ENCODE results near the gene PDE8A.

The PDE8A gene, protein sequence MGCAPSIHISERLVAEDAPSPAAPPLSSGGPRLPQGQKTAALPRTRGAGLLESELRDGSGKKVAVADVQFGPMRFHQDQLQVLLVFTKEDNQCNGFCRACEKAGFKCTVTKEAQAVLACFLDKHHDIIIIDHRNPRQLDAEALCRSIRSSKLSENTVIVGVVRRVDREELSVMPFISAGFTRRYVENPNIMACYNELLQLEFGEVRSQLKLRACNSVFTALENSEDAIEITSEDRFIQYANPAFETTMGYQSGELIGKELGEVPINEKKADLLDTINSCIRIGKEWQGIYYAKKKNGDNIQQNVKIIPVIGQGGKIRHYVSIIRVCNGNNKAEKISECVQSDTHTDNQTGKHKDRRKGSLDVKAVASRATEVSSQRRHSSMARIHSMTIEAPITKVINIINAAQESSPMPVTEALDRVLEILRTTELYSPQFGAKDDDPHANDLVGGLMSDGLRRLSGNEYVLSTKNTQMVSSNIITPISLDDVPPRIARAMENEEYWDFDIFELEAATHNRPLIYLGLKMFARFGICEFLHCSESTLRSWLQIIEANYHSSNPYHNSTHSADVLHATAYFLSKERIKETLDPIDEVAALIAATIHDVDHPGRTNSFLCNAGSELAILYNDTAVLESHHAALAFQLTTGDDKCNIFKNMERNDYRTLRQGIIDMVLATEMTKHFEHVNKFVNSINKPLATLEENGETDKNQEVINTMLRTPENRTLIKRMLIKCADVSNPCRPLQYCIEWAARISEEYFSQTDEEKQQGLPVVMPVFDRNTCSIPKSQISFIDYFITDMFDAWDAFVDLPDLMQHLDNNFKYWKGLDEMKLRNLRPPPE

DNA sequence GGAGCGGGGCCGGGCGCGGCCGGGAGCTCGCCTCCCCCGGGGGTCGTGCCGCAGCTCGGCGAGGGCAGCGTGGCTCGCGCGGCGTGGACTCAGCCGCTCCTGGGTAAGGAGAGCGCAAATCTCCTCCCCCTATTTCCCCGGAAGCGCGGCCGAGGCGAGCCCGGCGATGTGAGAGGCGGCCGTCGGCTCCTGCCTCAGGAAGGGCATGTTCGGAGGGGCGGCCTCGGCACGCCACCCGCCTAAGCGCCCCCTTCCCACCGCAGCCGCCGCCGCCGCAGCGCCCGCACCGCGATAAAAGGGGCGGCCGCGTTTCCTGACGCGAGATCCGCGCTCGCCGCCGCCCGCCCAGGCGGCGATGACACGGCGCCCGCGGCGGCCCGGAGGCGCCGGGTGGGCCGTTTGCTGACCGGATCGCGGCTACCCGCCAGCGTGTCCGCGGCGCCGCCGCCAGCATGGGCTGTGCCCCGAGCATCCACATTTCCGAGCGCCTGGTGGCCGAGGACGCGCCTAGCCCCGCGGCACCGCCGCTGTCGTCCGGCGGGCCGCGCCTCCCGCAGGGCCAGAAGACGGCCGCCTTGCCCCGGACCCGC lies at the start of gene PDE8A:
Gene PDE8A (plus strand): TSS at position 146 of the 590 bp plus-strand sequence. CDS start 307 bp downstream, at position 453.
- DNase-seq (ENCODE audit: low spot score) = no peak

DNA sequence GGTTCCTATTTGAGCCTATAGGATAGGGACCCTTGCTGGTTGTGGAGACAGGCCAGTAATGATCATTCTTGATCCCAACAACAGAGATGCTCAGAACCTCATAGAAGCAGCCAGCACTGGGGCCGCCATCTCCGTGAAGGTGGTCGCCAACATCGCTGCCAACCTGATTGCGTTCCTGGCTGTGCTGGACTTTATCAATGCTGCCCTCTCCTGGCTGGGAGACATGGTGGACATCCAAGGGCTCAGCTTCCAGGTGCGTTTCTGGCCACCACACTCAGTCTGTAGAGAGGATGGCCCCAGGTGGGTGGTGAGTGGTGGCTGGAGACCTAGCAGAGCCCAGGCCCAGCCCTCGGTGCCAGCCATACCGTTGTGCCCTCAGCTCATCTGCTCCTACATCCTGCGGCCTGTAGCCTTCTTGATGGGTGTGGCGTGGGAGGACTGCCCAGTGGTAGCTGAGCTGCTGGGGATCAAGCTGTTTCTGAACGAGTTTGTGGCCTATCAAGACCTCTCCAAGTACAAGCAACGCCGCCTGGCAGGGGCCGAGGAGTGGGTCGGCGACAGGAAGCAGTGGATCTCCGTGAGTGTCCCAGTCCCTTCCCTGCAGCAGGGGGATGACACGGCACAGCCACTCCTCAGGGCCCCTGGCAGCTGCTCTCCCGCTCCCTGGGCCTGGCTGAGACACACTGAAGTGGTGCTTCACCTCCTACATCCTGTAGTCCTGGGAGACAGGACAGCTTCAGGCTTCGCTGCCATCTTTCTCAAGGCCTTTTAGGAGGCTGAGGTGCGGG lies 46.5 kb upstream of the PDE8A start:
- no peak for DNase-seq (ENCODE audit: low spot score)

- peak; percentile 51 for DNase-seq (ENCODE audit: low spot score)
Measured at GRCh38 chr15:84937144-84937543, 44.5 kb upstream of the PDE8A start.

DNA sequence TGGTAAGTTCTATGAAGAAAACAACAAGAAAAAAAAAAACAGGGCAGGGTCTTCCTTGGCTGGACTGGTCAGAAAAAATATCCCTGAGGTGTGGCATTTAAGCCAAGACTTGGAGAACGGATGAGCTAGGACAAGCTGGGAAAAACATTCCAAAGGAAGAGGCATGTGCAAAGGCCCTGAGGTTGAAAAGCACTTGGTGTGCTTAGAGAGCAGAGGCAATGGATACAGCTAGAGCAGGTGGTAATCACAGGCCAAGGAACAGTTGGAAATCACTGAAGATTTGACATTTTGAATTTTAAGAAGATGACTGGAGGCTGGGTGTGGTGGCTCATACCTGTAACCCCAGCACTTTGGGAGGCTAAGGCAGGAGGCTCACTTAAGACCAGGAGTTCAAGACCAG lies 42.9 kb upstream of the PDE8A start:
- DNase-seq (ENCODE audit: low spot score) = no peak

- DNase-seq (ENCODE audit: low spot score) = no peak
Measured at GRCh38 chr15:84940399-84940798, 41.3 kb upstream of the PDE8A start.

GRCh38 chr15:84942456-84942855 lies 39.2 kb upstream of the PDE8A start:
- no peak for DNase-seq (ENCODE audit: low spot score)

GRCh38 chr15:84944311-84944710 lies 37.3 kb upstream of the PDE8A start:
- DNase-seq (ENCODE audit: low spot score) = no peak

- no peak for DNase-seq (ENCODE audit: low spot score)
Measured at GRCh38 chr15:84944861-84945260, 36.8 kb upstream of the PDE8A start.

GRCh38 chr15:84946772-84947489 lies 34.7 kb upstream of the PDE8A start:
- DNase-seq (ENCODE audit: low spot score) = no peak

DNA sequence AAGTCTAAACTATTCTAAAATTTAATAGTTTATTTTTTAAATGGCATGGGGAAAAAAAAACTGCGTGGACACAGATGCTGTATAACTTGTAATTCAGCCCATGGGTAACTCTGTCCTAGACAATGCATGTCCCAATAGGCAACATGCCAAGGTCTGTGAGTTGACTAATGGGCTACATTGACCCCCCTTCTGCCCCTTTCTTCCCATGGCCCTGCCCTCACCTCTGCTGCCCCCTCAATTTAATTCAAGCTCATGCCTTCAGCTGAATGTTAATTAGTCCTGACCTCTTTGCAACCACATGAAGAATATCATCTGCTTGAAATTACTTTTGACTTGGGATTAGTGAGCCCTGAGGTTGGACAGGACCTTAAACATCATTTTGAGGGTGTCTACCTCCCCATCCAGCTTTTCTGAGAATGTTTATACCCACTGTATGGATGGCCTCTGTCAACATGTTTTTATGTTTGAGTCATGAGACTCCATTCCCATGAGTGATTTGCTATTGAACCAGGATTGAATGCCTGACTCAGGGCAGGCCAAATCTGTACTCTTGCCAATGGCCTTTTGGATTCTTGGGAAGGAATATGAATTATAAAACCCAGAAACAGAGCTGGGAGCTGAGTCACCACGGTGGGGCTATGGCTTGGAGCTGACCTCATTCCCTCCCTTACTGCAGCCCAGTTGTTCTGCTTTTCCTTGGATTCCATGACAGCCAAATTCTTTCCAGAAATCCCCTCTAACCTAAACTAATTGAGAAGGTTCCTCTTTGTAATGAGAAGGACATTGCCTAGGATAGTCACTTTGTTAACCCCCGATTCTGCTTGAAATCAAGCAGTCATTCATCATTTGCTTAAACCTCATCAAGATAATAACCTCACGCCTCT lies 33.5 kb upstream of the PDE8A start:
- no peak for DNase-seq (ENCODE audit: low spot score)

- DNase-seq (ENCODE audit: low spot score) = no peak
Measured at GRCh38 chr15:84949043-84949442, 32.6 kb upstream of the PDE8A start.

DNA sequence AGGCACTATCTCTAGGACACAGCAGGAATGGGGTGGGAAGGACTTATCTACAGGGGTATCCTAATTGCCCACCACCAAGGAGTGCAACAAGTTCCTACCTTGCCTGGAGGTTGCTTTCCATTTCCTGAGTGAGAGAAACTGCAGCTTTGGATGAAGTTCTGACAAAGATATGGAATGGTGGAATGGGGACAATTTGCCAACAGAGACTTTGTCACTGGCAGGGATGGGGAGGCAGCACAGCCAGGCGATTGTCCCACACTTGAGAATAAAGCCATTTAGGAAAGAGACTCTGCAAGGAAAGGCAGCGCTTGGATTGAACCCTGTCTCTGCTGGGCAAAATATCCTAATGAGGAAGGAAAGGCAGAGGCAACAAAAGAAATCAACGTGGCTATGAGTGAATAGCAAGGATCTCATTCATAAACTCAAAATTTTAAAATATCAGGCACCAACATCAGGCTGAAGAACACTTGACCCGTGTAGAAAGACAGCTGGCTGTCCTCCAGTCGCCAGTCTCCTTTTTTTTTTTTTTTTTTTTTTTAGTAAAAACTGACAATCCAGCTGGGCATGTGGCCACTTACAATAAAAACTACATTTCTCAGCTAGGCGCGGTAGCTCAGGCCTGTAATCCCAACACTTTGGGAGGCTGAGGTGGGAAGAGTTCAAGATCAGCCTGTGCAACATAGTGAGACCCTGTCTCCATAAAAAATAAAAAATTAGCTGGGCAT lies 31.6 kb upstream of the PDE8A start:
- DNase-seq (ENCODE audit: low spot score) = no peak

DNA sequence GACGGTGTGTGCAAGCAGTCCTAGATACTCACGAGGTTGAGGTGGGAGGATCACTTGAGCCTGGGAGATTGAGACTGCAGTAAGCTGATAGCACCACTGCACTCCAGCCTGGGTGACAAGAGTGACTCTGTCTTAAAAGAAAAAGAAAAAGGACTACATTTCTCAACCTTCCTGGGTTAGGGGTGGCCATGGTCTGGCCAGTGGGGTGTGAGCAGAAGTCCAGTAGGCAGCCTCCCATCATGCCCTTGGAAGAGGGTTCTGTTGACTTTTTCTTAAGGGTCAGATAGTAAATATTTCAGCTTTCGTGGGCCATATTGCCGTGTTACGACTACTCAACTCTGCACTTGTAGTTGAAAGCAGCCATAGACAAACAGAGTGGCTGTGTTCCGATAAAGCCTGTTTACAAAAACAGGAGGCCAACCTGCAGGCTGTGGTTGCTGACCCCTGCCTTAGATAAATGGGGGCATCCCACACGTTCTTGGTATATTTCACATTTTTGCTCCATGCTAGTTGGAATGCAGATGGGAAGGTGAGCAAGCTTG lies 31.0 kb upstream of the PDE8A start:
- DNase-seq (ENCODE audit: low spot score) = no peak

DNA sequence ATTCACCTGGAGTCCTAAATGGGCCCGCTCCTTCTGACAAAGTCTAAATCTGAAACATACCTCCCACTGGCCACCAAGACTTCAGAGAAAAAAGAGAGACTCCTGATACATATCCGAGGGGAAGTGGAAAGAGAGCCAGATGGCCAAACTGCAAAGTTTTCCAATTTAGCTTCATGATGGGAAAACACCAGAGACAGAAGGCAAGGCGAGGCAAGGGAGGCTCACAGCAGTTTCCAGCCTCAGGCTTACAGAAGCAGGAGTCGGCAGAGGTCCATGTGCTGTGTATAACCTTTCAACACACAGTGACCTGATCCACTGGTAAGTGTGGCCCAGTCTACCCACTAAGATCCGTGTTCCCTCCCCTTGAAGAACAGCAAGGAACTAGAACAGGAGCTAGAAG lies 29.9 kb upstream of the PDE8A start:
- no peak for DNase-seq (ENCODE audit: low spot score)

DNA sequence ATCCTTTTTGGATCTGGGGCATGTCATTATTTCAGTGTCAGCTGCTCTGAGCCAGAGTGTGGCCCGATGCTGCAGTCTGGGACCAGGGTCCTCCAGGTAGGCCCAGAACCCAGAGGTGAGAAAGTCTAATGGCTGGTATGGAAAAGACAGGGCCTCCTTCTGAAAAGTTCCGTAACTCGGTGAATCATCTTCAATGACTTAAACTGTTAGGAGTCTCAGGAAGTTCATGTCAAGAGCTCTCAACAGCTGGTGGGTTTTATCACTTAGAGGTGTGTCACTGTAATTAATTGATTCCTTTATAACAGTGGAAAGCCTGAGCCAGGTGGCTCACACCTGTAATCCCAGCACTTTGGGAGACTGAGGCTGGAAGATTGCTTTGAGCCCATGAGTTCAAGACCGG lies 28.5 kb upstream of the PDE8A start:
- DNase-seq (ENCODE audit: low spot score) = no peak

DNA sequence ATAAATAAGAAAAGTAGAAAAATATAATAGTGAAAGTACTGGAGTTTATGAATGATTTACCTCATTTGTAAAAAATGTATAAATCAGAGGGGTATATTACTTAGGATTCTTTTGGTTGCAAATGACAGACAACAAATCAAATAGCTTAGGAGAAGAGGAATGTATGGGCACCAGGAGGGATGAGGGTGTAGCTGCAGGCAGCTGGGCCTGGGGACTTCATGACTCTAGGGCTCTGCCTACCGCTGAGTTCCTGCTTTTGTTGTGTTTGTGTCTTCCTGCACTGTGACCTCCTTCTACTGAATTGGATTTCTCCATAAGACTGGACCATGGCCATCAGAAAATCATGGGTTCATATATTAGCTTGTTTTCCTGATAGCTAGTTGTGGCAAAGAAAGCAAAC lies 27.9 kb upstream of the PDE8A start:
- no peak for DNase-seq (ENCODE audit: low spot score)

DNA sequence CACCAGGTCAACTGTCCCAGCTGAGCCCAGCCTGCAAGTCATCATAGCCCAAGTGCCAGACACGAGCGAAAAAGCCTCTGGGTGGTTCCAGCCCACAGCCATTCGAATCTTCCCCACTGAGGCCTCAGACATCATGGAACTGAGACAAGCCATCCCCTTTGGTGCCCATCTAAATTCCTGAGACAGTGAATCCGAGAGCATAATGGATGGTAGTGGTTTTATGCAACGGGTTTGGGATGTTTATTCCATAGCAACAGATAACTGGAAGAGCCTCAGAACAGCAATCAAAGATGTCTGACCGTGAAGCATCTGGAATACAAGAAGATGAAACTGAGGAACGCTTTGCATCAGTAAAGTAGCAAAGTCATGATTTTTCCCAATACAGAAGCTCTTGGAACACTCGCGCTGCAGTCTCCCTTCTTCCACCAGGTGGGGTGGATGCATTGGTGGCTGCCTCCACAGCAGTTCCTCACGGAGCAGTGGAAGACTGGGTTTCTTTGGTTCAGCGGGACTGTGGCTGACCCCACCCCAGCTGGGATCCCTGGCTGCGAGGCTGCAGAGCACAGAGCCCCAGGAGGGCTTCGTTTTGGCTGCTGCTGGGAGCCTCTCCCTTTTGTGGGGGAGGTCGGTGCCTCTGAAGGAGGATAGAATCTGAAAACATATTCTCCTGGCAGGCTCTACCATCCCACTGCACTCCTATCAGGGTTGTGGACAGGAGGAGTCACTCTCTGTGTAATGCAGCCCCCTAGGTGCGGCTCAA lies 26.4 kb upstream of the PDE8A start:
- peak; percentile 59 for DNase-seq (ENCODE audit: low spot score)

- DNase-seq (ENCODE audit: low spot score) = no peak
Measured at GRCh38 chr15:84956199-84956598, 25.5 kb upstream of the PDE8A start.

All from COLO829 (cell line).